ENCODE data around the gene CFDP1. TPM values are rescaled to one million over a fixed set of nuclear protein-coding genes. Genes with fewer than 3 reads are reported as not detected.
"Not testable (repeated sequence)": the region's sequence is repeated elsewhere in the genome, so short reads cannot be mapped to it uniquely, and the experiment has no call there.

CFDP1 gene
- total RNA-seq, 1 donor from 2014 or later, result 59.7 TPM

- no peak overlapping the region for H3K4me3 ChIP-seq (ENCODE audit: low read depth, low read length)
- TF ChIP-seq CTCF (IDR thresholded peaks at IDR 0.05; ENCODE audit: insufficient read depth, low read length, poor library complexity, severe bottlenecking), result no peak
- no peaks in the 10 kb centered on the region for H3K27me3 ChIP-seq (ENCODE audit: control insufficient read depth, insufficient read depth, low read length)
- no peak for DNase-seq (ENCODE audit: low read depth)
- H3K36me3 ChIP-seq (ENCODE audit: control insufficient read depth, insufficient read depth, low read length), result no peaks in the 10 kb centered on the region
Measured at GRCh38 chr16:75280331-75280804, 152.9 kb downstream of the CFDP1 start.

- Histone ChIP-seq H3K36me3 (ENCODE audit: control insufficient read depth, insufficient read depth, low read length) (no peaks in the 10 kb centered on the region), H3K27me3 (ENCODE audit: control insufficient read depth, insufficient read depth, low read length) (no peaks in the 10 kb centered on the region), H3K4me3 (ENCODE audit: low read depth, low read length) (no peak overlapping the region)
- no peak for TF ChIP-seq CTCF (IDR thresholded peaks at IDR 0.05; ENCODE audit: insufficient read depth, low read length, poor library complexity, severe bottlenecking)
- DNase-seq (ENCODE audit: low read depth), result no peak
Measured at GRCh38 chr16:75279305-75279704, 154.0 kb downstream of the CFDP1 start.

- H3K27me3 ChIP-seq (ENCODE audit: control insufficient read depth, insufficient read depth, low read length), result no peaks in the 10 kb centered on the region
- H3K4me3 ChIP-seq (ENCODE audit: low read depth, low read length), result no peak overlapping the region
- no peak for TF ChIP-seq CTCF (IDR thresholded peaks at IDR 0.05; ENCODE audit: insufficient read depth, low read length, poor library complexity, severe bottlenecking)
- DNase-seq (ENCODE audit: low read depth), result peak; percentile 51
- H3K36me3 ChIP-seq (ENCODE audit: control insufficient read depth, insufficient read depth, low read length), result no peaks in the 10 kb centered on the region
Measured at GRCh38 chr16:75273054-75273925, 160.0 kb downstream of the CFDP1 start.

GRCh38 chr16:75272629-75273028, 160.7 kb downstream of the CFDP1 start:
- H3K4me3 ChIP-seq (ENCODE audit: low read depth, low read length); H3K36me3 ChIP-seq (ENCODE audit: control insufficient read depth, insufficient read depth, low read length); H3K27me3 ChIP-seq (ENCODE audit: control insufficient read depth, insufficient read depth, low read length); DNase-seq (ENCODE audit: low read depth): not testable (repeated sequence)

GRCh38 chr16:75272097-75272551, 161.2 kb downstream of the CFDP1 start:
- no peak for TF ChIP-seq CTCF (IDR thresholded peaks at IDR 0.05; ENCODE audit: insufficient read depth, low read length, poor library complexity, severe bottlenecking)
- H3K4me3 ChIP-seq (ENCODE audit: low read depth, low read length), result no peak overlapping the region
- H3K36me3 ChIP-seq (ENCODE audit: control insufficient read depth, insufficient read depth, low read length), result no peaks in the 10 kb centered on the region
- no peaks in the 10 kb centered on the region for H3K27me3 ChIP-seq (ENCODE audit: control insufficient read depth, insufficient read depth, low read length)
- DNase-seq (ENCODE audit: low read depth), result no peak

- no peak for DNase-seq (ENCODE audit: low read depth)
- TF ChIP-seq CTCF (IDR thresholded peaks at IDR 0.05; ENCODE audit: insufficient read depth, low read length, poor library complexity, severe bottlenecking), result no peak
- H3K4me3 ChIP-seq (ENCODE audit: low read depth, low read length), result no peak overlapping the region
- H3K36me3 ChIP-seq (ENCODE audit: control insufficient read depth, insufficient read depth, low read length), result no peaks in the 10 kb centered on the region
- H3K27me3 ChIP-seq (ENCODE audit: control insufficient read depth, insufficient read depth, low read length), result no peaks in the 10 kb centered on the region
Measured at GRCh38 chr16:75271441-75272096, 161.7 kb downstream of the CFDP1 start.

- H3K27me3 ChIP-seq (ENCODE audit: control insufficient read depth, insufficient read depth, low read length); DNase-seq (ENCODE audit: low read depth); H3K4me3 ChIP-seq (ENCODE audit: low read depth, low read length); H3K36me3 ChIP-seq (ENCODE audit: control insufficient read depth, insufficient read depth, low read length): not testable (repeated sequence)
Measured at GRCh38 chr16:75269358-75269757, 163.9 kb downstream of the CFDP1 start.

Data from kidney epithelial cell (primary cell).